Activated CD4-positive, alpha-beta T cell treated with anti-CD3 and anti-CD28 coated beads, Interleukin-2, Interleukin-4, amounts not matched to agents 100 ng/mL and 50 ng/mL, durations not matched to agents 16 hours and 8 hours (primary cell): ENCODE measurements around the gene TRABD2A.
"Not testable (repeated sequence)": the region's sequence is repeated elsewhere in the genome, so short reads cannot be mapped to it uniquely, and the experiment has no call there.

ENCODE experiments used
- DNase-seq: peaks from one replicate; pipeline ENCODE4 v3.0.0-alpha.2; 2020; ENCODE audit warnings: low spot score

TRABD2A gene

GRCh38 chr2:84880645-84881521 is at the start of gene TRABD2A:
Gene TRABD2A, minus strand, starts transcription at chr2:84881084. Its CDS starts 45 bp downstream, at chr2:84881039.
- peak; percentile 58 for DNase-seq

- DNase-seq = no peak
These were observed 46.4 kb upstream of the TRABD2A start for GRCh38 chr2:84927275-84927627.

- peak; percentile 99 for DNase-seq
These were observed 45.0 kb upstream of the TRABD2A start for GRCh38 chr2:84925724-84926376.

- no peak for DNase-seq
These were observed 44.4 kb upstream of the TRABD2A start for GRCh38 chr2:84925336-84925723.

GRCh38 chr2:84924173-84925106 is 43.6 kb upstream of the TRABD2A start:
- peak; percentile 82 for DNase-seq

GRCh38 chr2:84923009-84923408 is 42.1 kb upstream of the TRABD2A start:
- no peak for DNase-seq

GRCh38 chr2:84919885-84920580 is 39.1 kb upstream of the TRABD2A start:
- DNase-seq = no peak

- no peak for DNase-seq
These were observed 37.5 kb upstream of the TRABD2A start for GRCh38 chr2:84918430-84918829.

GRCh38 chr2:84917821-84918220 is 36.9 kb upstream of the TRABD2A start:
- not testable (repeated sequence) for DNase-seq

GRCh38 chr2:84915675-84916074 is 34.8 kb upstream of the TRABD2A start:
- not testable (repeated sequence) for DNase-seq

- DNase-seq = no peak
These were observed 33.5 kb upstream of the TRABD2A start for GRCh38 chr2:84914334-84914733.

GRCh38 chr2:84912984-84913383 is 32.1 kb upstream of the TRABD2A start:
- DNase-seq = no peak

GRCh38 chr2:84911135-84911678 is 30.3 kb upstream of the TRABD2A start:
- DNase-seq = no peak

- DNase-seq = peak; percentile 73
These were observed 28.2 kb upstream of the TRABD2A start for GRCh38 chr2:84908948-84909713.

GRCh38 chr2:84906900-84907714 is 26.2 kb upstream of the TRABD2A start:
- peak; percentile 57 for DNase-seq

GRCh38 chr2:84906108-84906899 is 25.4 kb upstream of the TRABD2A start:
- peak; percentile 65 for DNase-seq

- peak; percentile 92 for DNase-seq
These were observed 24.6 kb upstream of the TRABD2A start, which contains the start of gene TMSB10 for GRCh38 chr2:84905181-84906107. Gene TMSB10, plus strand, starts transcription at chr2:84905656.
